Effector memory CD4-positive, alpha-beta T cell (primary cell): ENCODE data around the gene FSD2.

Experiments used
- DNase-seq, 3 donors: peaks; one replicate each; pipeline ENCODE4 v3.0.0-alpha.2; 2020
- H3K27ac ChIP-seq: 2 replicates; pipeline ENCODE4 v1.7.0; 2013; ENCODE audit warnings: mild to moderate bottlenecking, low read length, moderate library complexity; ENCODE audit not compliant: insufficient read depth, poor library complexity, severe bottlenecking
- H3K27me3 ChIP-seq: replicated peaks from 2 replicates; pipeline ENCODE4 v1.7.0; 2013; ENCODE audit warnings: mild to moderate bottlenecking, low read length; ENCODE audit not compliant: insufficient read depth, control insufficient read depth, poor library complexity, severe bottlenecking
- H3K36me3 ChIP-seq: 2 replicates; pipeline ENCODE4 v1.7.0; 2013; ENCODE audit warnings: mild to moderate bottlenecking, low read length, moderate library complexity; ENCODE audit not compliant: control insufficient read depth, insufficient read depth
- H3K4me1 ChIP-seq: 2 replicates; pipeline ENCODE4 v1.7.0; 2013; ENCODE audit warnings: low read length, mild to moderate bottlenecking; ENCODE audit not compliant: control insufficient read depth, insufficient read depth, poor library complexity, severe bottlenecking
- H3K4me3 ChIP-seq: 2 replicates; pipeline ENCODE4 v1.7.0; 2013; ENCODE audit warnings: low read length, low read depth, mild to moderate bottlenecking; ENCODE audit not compliant: insufficient read depth, poor library complexity, severe bottlenecking
- H3K9me3 ChIP-seq: 2 replicates; pipeline ENCODE4 v1.7.0; 2013; ENCODE audit warnings: mild to moderate bottlenecking, low read length, moderate library complexity; ENCODE audit not compliant: control insufficient read depth
- total RNA-seq, 3 donors: gene quantifications; one replicate each; lab custom pipeline; 2026; lab: John Stamatoyannopoulos, UW

Gene FSD2, protein sequence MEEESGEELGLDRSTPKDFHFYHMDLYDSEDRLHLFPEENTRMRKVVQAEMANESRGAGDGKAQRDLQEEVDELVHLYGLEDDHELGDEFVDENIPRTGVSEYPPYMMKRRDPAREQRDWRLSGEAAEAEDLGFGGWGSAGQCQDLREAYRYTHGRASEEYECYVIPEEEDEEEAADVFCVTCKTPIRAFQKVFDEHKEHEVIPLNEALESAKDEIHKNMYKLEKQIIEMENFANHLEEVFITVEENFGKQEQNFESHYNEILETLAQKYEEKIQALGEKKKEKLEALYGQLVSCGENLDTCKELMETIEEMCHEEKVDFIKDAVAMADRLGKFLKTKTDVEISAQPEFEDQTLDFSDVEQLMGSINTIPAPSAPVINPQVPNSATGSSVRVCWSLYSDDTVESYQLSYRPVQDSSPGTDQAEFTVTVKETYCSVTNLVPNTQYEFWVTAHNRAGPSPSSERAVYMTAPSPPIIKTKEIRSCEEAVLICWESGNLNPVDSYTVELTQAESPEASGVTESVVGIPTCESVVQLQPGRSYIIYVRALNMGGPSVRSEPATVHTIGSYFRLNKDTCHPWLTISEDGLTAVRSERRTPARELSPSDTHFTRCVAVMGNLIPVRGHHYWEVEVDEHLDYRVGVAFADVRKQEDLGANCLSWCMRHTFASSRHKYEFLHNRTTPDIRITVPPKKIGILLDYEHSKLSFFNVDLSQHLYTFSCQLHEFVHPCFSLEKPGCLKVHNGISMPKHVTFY
- total RNA-seq, result 0 to 0.09 (median 0) reads per million in 3 donors

DNA sequence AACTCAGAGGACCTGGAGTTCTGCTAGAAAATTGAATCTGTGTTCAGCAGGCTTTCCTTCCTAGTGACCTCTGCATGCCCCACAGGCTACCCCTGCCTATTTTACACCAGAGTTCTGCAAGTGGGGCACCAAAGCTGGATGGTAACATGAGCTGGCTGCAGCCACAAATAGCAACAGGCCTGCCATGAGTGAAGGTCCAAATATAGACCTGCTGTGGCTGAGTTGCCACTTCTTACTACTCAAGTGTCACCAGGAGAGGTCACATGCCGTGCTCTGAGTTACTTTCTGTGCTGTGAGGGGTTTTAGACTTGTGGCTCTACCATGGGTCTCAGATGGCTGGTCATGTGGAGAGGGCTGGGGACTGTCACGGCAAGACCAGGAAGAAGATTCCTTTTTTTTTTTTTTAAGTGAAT lies at the start of gene FSD2:
Gene FSD2, minus strand, starts transcription at position 76 of the 413 bp plus-strand sequence. CDS start 18,679 bp downstream, outside the sequence.
- DNase-seq, result no peak

DNA sequence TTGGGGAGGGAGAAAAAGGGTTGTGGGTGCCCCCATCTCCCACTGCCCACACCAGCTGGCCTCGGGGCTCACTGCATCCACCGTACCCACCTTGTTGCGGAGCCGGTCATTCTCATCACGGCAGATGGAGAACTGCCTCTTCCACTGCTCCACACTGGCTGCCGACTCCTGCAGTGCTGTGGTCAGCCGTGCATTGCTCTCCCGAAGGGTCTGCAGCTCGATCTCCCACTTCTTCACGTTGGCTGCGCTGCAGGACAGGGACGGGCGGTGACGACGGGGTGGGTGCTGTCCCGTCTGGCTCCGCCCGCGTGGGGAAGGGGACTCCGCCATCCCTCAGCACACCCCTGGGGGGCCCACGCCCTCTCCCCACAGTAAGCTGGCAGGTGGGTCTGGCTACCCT lies 48.7 kb upstream of the FSD2 start:
- H3K36me3 ChIP-seq, result no peaks in the 10 kb centered on the region
- no peak for DNase-seq
- H3K27me3 ChIP-seq, result no peaks in the 10 kb centered on the region
- no peak overlapping the region for H3K4me3 ChIP-seq
- H3K27ac ChIP-seq, result no peak overlapping the region
- no peaks in the 10 kb centered on the region for H3K4me1 ChIP-seq
- no peaks in the 10 kb centered on the region for H3K9me3 ChIP-seq

More for the DNA sequence above, at the start of gene FSD2:
- Histone ChIP-seq H3K27me3 (no peaks in the 10 kb centered on the region), H3K27ac (no peak within 1 kb of the TSS), H3K4me1 (peaks cover 4% of the 10 kb centered on the region), H3K4me3 (no peak within 1 kb of the TSS), H3K9me3 (no peaks in the 10 kb centered on the region), H3K36me3 (no peaks in the 10 kb centered on the region)

DNA sequence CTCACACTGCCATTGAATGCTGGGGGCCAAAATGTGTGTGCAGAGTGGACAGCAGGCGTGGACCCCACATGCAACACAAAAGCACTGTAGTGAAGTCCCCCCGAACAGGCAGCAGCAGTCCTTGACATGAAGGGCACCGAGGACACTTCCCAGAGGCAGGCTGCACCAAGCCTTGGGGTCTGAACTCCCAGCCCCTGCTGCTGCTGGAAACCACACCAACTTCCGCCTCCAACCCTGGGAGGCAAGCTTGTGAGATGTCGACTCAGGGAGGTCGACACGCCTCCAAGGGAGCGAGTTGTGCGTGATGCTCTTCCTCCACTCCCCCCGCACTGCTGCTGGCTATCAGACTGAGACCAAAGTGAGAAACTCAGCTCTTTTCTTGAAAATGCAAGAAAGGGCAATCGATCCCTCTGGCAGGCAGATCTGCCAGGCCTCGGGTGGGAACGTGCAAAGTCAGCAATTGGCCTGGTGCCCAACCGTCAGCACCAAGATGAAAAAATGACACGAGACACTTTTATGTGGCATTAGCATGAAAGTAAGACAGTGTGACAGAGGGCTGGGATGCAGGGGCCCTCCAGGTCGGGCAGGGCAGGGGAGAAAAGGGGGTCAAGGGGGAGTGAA lies 47.2 kb upstream of the FSD2 start:
- DNase-seq, result no peak
- H3K27me3 ChIP-seq, result no peaks in the 10 kb centered on the region

DNA sequence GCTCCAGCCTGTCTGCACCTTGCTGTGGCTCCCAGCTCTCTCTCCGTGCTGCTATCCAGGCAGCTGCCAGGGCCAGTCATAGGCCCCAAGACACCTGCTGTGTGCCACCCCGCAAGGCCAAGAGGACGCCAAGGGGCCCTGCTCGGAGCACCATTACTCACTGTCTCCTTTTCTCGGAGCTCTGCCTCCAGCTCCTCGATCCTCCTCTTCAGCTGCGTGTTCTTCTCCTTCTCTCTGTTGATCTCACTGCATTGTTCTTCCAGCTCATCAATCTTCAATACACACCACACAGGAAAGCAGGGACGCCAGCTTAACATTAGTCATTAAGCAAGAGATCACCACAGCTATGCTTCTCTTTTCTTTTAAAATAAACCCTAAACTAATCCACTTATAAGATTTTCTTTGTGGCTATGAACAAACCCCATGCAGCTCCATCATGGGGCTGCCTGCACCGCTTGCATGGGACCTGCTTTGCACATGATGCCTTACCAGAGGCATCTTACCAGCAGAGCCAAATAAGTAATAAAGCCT lies 46.2 kb upstream of the FSD2 start:
- Histone ChIP-seq H3K4me1 (no peaks in the 10 kb centered on the region), H3K36me3 (no peaks in the 10 kb centered on the region), H3K9me3 (no peaks in the 10 kb centered on the region), H3K27ac (no peak overlapping the region), H3K4me3 (no peak overlapping the region), H3K27me3 (no peaks in the 10 kb centered on the region)
- no peak for DNase-seq

More for the DNA sequence above, 47.2 kb upstream of the FSD2 start:
- no peaks in the 10 kb centered on the region for H3K4me1 ChIP-seq
- no peaks in the 10 kb centered on the region for H3K36me3 ChIP-seq
- no peaks in the 10 kb centered on the region for H3K9me3 ChIP-seq
- no peak overlapping the region for H3K27ac ChIP-seq
- no peak overlapping the region for H3K4me3 ChIP-seq

DNA sequence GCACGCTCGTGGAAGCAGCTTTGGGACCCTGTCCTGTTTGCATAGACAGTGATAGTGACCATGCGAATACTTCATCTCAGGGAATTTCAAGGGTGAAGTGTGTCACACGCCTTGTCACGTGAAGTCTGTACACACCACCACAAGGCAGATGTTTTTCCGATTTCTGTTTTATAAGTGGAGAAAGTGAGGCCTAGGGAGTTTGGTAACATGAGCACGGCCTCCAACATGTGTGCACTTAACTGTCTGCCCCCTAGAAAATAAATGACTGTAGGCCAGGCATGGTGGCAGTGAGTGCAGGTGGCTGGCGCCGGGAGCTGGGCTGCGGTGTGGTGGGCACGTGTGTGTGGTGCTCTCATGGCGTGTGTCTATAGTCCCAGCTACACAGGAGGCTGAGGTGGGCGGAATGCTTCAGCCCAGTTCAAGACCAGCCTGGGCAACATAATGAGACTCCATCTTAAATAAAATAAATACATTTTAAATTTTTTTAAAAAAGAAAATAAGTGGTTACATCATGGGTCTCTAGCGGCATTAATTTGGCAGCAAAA lies 45.5 kb upstream of the FSD2 start:
- no peaks in the 10 kb centered on the region for H3K4me1 ChIP-seq
- H3K27ac ChIP-seq, result no peak overlapping the region
- no peak for DNase-seq
- H3K9me3 ChIP-seq, result no peaks in the 10 kb centered on the region
- H3K27me3 ChIP-seq, result no peaks in the 10 kb centered on the region
- no peaks in the 10 kb centered on the region for H3K36me3 ChIP-seq
- H3K4me3 ChIP-seq, result no peak overlapping the region

DNA sequence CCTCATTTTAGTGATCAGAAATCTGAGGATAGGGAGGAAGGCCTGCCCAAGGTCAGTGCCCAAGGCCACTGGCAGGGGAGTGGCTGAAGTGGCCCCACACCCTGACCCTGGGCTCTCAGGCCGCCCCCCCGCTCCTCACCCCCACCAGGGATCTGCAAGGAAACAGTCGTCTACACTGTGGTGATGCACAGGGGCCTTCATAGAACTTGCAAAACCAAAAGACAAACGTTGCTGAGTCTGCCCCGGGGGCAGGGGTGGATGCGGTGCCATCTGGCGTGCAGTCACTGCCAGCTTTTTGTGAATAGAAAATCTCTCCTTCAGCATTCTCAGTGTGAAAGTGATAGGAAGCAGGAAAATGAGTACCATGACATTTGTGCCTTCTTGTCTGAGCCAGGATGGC lies 44.9 kb upstream of the FSD2 start:
- no peak for DNase-seq
- Histone ChIP-seq H3K9me3 (no peaks in the 10 kb centered on the region), H3K4me3 (no peak overlapping the region), H3K27ac (no peak overlapping the region), H3K4me1 (no peaks in the 10 kb centered on the region), H3K36me3 (no peaks in the 10 kb centered on the region), H3K27me3 (no peaks in the 10 kb centered on the region)

- Histone ChIP-seq H3K4me3 (no peak overlapping the region), H3K27ac (no peak overlapping the region)
These were observed 44.0 kb upstream of the FSD2 start for GRCh38 chr15:82849556-82850512.

DNA sequence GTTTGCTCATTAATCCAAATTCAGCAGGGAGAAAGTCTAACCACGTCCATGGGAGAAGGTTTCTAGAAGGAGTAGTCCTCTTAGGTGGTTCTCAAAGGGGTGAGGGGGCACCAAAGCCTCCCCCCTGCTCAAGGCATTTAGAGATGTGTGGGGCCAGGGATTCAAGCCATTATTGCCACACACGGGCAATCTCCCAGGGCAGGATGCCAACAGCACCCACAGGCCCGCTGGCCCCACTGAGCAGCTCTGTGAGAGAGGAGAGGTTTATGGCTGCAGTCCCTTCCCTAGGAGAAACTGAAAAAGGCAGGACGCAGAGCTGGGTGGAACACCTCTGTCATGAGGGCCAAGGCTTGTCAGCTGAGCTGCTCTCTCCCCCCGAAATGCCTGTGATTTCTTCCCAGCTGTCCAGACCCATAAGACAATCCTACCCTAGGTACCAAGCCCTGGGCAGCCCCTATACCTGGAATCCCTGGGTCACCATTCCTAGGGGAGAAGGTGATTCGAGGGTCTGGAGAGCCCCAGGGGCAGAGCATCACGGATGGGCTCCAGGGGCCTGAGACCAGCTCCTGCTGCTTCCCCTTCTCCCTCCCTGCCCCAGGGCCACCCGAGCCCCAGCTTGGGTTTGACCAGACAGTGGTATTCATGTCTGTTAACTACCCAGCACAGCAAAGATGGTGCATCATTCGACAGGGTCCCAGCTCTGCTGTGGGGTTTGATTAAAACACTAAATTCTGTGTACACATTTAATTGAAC lies 42.5 kb upstream of the FSD2 start:
- Histone ChIP-seq H3K27ac (no peak overlapping the region), H3K4me1 (no peaks in the 10 kb centered on the region), H3K27me3 (no peaks in the 10 kb centered on the region), H3K9me3 (no peaks in the 10 kb centered on the region), H3K4me3 (no peak overlapping the region), H3K36me3 (no peaks in the 10 kb centered on the region)
- DNase-seq, result no peak

More at GRCh38 chr15:82849556-82850512, 44.0 kb upstream of the FSD2 start:
- H3K27me3 ChIP-seq, result no peaks in the 10 kb centered on the region
- no peaks in the 10 kb centered on the region for H3K36me3 ChIP-seq
- no peak for DNase-seq
- H3K4me1 ChIP-seq, result no peaks in the 10 kb centered on the region
- H3K9me3 ChIP-seq, result no peaks in the 10 kb centered on the region
